Skin epidermis (tissue), 12 donors: Measurements from ENCODE around the gene USP6.
"Not testable (repeated sequence)": the region's sequence is repeated elsewhere in the genome, so short reads cannot be mapped to it uniquely, and the experiment has no call there.

Source experiments
- H3K27ac ChIP-seq, 21 experiments: fragments of 200-600 bp; sonication (generic) in 11 of 21; one replicate each; pipeline ENCODE4 v1.5.0; 2020; ENCODE audit warnings: mild to moderate bottlenecking in 3 of 21, inconsistent platforms in 2 of 21, moderate library complexity in 2 of 21
- H3K4me3 ChIP-seq, 7 experiments: fragments of 200-600 bp; sonication (generic) in 2 of 7; one replicate each; pipeline ENCODE4 v1.5.0; 2020; ENCODE audit warnings: inconsistent platforms in 2 of 7, mild to moderate bottlenecking in 2 of 7, moderate library complexity in 1 of 7

USP6 gene

DNA sequence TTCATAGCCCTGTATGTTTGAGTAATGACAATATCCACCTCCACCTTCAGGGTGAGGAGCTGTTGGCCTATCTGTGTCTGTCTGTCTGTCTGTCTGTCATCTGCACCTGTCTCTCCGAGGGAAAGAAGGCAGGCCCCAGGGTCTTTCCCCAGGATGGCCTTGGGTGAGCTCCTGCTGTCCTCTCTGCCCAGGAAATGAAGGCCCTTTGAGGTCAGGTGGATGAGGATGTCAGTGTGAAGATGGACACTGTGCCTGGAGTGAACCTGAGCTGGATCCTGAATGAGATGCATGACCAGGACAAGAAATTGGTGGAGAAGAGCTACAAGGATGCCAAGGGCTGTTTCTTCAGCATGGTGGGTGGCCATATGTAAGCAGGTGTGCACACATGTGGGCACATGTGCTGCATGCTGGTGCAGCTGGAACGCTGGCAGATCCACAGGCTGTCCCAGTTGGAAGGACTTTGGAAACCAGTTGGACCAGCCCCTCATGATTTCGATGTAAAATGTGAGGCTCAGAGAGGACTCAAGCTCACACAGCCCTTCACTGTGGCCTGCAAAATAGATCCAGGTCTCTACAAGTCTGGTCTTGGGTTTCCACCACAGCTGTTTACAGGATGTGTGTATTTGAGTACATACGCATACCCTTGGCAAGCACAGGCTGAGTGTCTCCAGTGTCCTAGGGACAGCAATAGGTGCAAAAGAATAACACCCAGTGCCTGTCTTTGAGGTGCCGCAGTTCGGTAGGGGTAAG lies 4.8 kb downstream of the USP6 start:
- not testable (repeated sequence) for H3K4me3 ChIP-seq, H3K27ac ChIP-seq

DNA sequence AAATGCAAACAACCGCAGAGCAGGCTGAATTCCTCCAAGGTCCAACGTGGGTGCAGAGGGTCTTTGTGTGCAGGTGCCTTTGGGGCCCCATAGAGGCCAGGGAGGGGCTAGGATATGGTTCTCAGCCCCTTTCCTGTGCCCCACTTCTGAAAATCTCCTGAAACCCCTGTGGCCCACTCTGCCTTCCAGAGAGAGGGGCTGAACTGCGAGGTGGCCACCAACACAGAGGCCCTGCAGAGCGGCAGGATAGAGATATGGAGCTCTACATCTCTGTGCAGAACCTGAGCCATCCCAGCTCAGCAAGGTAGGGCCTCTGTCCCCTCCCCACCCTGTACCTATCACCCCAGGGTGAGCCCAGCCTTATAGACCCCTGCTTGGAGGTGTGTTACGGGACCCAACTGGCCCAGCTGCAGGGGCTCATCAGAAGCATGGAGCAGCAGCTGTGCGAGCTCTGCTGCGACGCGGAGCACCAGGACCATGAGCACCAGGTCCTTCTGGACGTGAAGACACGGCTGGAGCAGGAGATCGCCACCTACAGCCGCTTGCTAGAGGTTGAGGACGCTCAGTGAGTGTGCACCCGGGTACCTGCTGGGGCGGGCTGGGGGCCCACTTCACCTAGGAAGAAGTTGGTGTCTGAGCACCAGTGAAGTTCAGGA lies 5.5 kb downstream of the USP6 start:
- H3K27ac ChIP-seq: no peak overlapping the region

DNA sequence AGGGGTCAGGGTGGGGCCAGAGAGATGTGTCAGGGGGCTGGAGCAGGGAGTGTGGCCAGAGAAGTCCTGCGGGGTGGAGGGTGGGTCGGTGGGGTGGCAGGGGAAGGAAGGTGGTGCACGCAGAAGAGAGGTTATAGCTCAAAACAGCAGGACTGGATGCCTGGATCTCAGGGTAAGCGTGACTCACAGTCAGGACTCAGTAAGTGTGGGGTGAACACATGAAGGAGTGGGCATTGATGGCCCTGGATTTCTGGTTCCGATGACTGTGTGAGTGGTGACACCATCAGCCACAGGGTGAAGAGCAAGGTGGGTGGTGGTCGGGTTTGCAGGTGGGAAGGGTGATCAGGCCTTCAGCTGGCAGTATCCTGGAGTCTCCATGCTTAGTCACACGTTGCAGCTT lies 6.2 kb downstream of the USP6 start:
- Histone ChIP-seq H3K4me3 (peak overlapping the region in 5 of 7 experiments; percentile 18 to 43 (median 35)), H3K27ac (peak overlapping the region in 3 of 21 experiments; percentile 31 to 61 (median 48))

More for the DNA sequence above, 5.5 kb downstream of the USP6 start:
- no peak overlapping the region for H3K4me3 ChIP-seq

DNA sequence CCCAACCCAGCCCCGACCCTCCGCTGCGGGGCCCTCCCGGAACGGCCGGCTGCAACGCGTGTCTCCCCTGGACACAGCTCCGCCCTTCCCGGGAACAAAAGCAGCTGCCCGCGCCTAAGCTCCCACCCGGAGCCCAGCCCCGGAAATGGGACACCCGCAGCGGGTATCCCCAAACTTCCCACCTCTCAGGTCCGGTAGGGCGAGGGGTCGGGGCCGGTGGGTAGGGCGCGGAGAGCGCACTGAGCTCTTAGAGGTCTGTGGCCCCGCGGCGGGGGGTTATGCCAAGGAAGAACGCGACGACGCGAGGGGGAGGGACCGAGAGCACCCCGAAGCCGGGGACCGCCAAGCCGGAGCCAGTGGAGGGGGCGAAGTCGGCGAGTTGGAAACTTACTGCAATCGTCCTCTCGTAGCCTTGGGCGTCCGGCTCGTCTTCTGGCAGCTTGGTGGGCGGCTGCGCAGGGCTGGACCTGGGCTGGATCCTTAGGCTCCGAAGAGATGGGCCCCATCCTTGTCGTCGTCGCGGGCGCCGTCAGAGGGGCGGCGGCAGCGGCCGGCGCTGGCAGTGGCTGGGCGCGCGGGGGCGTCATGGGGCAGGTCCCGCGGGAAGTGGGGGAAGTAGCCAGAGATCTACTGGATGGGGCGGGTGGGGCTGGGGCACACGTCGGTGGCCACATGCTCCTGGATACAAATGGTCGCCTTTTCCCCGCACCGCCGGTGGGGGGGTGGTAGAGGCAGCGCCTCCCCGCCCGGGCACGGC lies 6.9 kb downstream of the USP6 start:
- Histone ChIP-seq H3K4me3 (peak overlapping the region; percentile 18 to 43 (median 33)), H3K27ac (peak overlapping the region in 6 of 21 experiments; percentile 7 to 61 (median 40))

DNA sequence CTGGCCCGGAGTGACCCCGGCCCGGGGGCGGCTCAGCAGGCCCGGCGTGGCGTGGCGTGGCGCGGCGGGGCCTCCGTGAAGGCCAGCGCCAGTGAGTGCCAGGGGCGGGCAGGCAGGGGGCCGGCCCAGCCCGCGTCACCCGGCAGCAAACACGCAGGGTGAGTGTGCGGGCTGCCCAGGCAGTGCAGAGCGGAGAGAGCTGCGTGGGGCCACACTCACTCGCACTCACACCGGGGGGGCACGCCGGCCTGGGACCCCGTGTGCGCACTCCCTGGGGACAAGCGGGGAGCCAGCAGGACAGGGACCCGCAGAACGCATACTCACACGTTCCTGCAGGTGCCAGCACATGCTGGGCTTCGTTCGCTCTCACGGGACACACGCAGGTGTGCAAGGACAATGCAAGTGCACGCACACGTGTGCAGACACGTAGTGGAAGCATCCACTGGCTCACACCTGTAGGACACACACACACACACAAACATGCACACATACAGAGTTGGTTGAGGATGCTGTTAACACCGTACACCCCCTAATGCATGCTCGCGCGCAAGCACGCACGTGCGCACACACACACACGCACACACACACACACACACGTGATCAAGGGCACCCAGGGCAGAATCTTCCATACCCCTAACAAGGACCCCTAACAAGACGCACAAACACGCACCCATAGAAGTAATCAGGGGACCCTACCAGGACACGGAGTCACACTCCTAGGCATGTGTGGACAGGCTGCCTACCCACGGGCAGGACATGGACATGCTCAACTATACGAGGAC lies 7.7 kb downstream of the USP6 start:
- Histone ChIP-seq H3K4me3 (peak overlapping the region; percentile 18 to 43 (median 33)), H3K27ac (peak overlapping the region in 3 of 21 experiments; percentile 21 to 61 (median 57))

DNA sequence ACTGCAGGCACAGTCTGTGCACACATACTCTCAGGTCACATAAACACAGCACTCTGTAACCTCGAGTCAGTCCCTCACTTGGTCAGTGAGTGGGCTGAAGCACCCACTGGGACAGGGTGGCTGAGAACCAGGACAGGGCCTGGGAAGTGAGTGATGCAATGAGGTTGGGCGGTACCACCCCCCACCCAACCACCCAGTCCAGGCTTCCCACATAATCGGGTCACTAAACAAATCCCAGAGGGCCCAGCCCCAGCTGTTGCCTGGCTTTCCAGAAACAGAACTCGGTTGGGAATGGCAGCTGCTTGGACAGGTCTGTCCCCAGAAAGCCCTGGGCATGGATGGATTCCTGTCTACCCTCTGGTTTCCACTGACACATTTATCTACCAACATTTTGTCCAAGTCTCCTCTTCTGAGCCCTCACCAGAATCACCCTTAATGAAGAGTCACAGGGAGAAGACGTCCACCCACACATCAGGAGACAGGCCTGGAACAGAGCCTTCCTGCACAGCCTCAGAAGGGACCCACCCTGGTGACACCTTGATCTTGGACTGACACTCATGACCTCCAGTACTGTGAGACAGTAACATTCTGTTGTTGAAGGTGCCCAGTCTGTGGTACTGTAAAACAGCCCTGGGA lies 8.4 kb downstream of the USP6 start:
- not testable (repeated sequence) for H3K27ac ChIP-seq, H3K4me3 ChIP-seq

DNA sequence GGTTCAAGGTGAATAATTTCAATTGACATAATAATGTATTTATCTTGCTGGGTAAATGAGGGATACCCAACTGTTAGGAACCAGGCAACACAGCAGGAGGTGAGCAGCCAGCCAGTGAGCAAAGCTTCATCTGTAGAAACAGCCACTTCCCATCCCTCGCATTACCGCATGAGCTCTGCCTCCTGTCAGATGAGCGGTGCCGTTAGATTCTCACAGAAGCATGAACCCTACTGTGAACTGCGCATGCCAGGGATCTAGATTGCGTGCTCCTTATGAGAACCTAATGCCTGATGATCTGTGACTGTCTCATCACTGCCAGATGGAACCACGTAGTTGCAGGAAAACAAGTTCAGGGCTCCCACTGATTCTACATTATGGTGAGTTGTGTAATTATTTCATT lies 9.1 kb downstream of the USP6 start:
- H3K27ac ChIP-seq, H3K4me3 ChIP-seq: not testable (repeated sequence)

DNA sequence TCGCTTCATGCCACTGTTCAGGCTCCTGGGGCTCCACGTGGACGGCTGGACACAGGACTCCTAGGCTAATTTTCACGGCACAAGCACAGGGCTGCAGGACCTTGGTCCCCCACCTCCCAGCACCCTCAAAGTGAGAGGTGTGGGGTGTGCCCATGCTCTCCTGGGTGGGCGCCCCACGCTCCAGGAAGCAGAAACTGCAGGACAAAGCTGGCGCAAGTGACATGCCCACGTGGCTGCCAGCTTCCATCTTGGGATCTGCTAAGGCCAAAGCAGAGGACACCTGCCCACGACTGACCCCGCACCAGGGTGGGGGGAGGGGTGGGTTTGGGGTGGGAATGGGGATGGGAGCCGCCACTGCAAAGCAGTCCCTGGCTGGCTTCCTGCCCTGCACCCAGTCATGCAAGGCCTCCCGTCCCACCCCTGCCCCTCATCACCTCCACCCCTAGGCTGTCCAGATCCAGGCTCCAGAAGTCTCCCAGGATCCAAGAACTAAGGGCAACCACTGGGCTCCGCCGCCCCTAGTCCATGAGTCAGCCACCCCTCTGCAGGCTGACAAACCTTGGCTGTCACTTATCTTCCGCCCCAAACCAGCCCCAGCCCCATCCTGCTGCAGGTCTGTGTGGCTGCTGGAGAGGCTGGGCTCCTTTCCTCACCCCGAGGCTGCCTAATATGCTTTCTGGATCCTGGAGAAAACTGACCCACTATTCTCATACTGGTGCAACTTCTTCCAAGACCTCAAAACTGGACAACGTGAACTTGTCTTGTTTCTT lies 11.1 kb downstream of the USP6 start:
- no peak overlapping the region for H3K27ac ChIP-seq
- no peak overlapping the region for H3K4me3 ChIP-seq

DNA sequence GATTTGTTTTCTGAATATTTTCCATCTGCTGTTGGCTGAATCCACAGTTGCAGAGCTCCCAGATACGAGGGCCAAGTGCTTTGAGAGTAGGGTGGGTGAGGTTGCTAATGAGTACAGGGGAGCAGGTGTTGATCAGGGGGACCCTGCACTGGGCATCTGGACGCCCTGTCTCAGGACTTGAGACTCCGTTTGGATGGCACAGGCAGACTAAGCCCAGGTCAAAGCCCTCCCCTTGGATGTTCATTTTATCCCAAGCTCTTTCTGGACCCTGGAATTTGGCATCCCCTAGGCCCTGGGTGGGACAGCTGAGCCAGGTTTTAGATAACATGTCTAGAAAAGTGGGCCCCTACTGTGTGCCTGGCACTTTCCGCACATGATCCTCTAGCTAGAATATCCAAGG lies 12.1 kb downstream of the USP6 start:
- Histone ChIP-seq H3K4me3 (no peak overlapping the region), H3K27ac (no peak overlapping the region)

DNA sequence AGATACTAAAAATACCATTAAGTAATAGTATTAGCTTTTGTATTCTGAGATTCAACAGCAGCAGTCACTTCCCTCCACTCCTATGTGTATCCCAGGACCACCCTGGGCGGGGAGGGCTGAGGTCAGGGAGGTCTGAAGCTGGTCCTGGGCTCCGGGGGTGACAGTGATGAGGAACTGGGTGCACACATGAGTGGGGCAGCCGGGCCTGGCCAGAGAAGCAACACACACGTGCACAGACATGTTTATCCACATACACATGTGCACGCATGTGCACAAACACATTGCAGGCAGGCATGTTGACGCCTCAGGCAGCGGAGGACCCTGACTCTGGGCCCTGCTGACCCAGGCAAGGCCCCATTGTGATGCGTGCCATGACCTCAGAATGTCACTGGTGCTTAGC lies 12.6 kb downstream of the USP6 start:
- not testable (repeated sequence) for H3K27ac ChIP-seq, H3K4me3 ChIP-seq

DNA sequence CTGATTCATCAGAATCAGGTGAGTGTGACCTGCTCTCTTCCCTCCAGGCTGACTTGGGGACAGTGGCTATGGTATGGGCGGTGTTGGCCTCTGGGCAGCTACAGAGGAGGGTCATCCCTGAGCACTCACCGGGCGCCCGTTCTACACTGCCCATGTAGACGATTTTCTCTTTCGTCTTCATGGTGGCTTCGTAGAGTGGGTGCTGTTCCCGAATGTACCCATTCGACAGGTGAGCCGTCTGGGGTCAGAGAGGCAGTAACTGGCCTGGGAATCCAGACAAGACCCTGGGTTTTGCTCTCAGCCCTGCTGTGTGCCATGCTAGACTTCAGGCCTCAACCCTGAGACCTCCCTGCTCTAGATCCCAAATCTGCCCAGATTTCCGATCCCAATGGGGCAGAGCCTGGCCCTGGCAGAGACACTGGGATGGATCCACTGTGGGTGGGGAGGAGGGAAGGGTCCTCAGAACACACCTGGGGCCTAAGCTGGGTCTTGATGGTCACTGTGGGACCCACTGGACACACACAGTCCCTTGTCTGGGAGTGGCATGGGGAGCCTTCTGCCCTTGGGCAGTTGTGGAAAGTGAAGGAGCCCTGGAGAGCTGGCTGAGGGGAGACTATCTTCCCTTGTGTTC lies 13.2 kb downstream of the USP6 start:
- no peak overlapping the region for H3K27ac ChIP-seq
- H3K4me3 ChIP-seq: no peak overlapping the region

DNA sequence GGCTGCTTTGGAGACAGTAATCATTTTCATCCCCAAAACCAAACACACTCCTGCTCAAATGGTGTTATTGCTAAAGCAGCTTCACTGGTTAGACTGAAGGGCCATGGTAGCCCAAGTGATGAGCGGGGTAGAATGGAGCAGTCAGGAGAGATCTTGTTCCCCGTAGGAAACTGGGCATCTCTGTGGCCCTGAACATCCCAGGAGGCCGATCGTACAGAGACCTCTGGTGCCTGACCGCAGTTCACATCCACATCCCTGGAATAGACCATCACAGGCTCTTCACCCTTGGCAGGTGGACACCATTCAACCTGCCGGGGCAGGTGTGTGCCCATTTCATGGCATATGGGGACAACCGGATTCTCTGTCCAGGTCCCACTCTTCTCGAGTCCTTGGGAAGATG lies 13.9 kb downstream of the USP6 start:
- H3K4me3 ChIP-seq, H3K27ac ChIP-seq: not testable (repeated sequence)

DNA sequence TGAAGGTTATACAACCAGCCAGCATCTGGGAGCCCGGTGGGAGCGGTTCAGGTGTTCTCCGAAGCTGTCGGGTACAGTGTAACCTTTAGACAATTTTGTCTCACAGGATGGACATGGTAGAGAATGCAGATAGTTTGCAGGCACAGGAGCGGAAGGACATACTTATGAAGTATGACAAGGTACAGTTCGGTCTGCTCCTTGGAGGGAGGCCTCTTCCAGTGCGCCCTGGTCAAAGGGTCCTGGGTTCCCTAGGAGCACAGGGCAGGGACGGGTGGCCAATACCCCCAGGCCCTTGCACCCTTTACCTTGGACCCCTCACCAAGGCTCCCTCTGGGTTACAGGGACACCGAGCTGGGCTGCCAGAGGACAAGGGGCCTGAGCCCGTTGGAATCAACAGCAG lies 14.4 kb downstream of the USP6 start:
- H3K27ac ChIP-seq, H3K4me3 ChIP-seq: not testable (repeated sequence)

DNA sequence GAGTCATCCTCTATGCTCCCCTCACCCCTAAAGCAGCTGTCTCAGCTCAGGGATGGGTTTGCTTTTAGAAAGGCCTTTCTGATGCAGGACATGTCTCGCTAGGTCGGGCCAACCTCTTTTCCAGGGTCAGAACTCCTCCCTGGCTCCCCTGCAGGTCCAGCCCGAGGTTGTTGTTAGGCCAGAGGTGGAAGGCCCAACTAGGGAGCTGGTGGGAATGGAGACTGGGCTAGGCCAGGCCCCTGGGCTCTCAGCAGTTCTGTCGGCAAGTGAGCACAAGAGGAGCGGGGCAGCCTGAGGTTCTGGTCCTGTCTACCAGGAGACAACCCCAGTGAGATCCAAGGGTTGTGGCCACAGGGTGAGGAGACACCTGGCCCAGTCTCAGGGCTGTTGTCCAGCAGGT lies 14.9 kb downstream of the USP6 start:
- not testable (repeated sequence) for H3K27ac ChIP-seq, H3K4me3 ChIP-seq

DNA sequence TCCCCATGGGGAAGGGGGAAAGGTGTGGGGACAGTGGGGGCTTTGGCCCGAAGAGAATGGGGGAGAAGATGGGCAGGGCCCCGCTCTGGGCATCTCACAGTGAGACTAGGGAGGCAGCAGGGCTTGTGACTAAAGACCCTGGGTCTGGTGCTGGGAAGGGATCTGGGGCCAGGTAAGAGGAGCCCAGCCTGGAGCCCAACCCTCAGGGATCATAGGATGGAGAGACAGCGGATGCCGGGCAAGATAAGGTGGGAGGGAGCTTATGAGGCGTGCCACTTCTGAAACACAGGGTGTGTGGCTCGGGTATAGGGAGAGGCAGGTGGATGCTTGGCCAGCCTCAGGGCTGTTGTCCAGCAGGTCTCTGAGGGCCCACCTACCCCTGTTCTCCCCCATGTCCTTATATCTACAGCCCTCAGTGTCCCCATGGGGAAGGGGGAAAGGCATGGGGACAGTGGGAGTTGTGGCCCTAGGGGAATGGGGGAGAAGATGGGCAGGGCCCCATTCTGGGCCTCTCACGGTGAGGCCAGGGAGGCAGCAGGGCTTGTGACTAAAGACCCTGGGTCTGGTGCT lies 15.4 kb downstream of the USP6 start:
- H3K4me3 ChIP-seq: no peak overlapping the region
- no peak overlapping the region for H3K27ac ChIP-seq

DNA sequence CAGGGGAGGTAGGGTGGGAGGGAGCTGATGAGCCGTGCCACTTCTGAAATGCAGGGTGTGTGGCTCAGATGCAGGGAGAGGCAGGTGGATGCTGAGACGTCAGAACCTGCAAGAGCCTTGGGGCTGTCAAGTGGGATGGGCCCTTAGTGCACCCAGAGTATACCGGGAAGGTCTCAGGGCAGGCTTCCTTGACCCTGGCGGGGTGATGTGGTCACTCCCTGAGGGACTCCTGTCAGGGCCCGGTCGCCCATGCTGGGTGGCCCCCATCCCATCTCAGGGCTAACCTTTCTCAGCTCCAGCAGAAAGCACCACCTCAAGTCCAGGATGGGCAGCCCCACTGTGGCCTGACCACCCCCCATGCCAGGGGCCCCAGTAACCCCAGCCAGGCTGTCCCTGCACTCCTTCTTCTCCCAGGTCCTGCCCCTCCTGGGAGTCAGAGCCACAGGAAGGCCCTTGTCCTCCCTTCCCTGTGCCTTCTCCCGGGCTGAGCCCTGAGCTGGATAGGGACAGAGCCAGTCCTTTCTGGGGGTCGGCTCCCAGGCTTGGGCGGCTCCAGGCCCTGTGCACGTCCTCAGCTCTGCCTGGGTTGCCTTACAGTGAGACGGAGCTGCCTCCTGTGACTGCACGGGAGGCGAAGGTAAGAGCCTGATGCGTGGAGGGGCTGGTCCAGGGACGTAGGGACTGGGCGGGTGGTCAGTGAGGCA lies 16.1 kb downstream of the USP6 start:
- not testable (repeated sequence) for H3K4me3 ChIP-seq, H3K27ac ChIP-seq

DNA sequence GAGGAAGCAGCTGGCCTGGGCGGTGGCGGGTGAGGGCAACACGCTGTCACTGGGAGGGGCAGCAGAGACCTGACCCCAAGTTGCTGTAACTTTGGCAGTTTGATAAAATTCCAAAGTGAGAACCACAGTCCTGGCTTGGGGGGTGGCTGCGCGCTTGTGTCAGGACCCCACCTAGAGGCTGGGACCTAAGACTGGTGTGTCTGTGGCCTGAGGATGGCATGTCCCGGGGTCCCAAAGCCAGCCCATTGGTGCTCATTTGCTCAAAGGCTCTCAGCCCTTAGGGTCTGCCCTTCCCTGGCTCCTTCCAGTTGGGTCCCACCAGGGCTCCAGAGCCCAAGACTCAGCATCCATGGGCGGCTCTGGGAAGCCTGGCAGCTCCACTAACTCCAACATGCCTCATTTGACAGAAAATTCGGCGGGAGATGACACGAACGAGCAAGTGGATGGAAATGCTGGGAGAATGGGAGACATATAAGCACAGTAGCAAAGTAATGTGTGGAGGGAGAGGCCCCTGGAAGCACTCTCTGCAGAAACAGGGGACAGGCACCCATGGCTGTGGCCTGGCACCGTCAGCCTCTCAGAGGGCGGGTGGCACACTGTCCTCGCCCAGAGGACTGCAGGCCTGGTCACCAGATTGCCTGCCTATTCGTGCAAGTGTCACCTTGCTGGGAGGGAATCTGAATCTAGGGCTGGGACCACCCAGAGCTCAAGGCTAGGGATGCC lies 16.8 kb downstream of the USP6 start:
- not testable (repeated sequence) for H3K27ac ChIP-seq, H3K4me3 ChIP-seq
